ENCODE measurements around the gene KRTAP4-9. TPM values are rescaled to one million over a fixed set of nuclear protein-coding genes. Genes with fewer than 3 reads are reported as not detected.
"Not testable (repeated sequence)": the region's sequence is repeated elsewhere in the genome, so short reads cannot be mapped to it uniquely, and the experiment has no call there.

The KRTAP4-9 gene
- polyA plus RNA-seq, 1 donor from 2014 or later, result not detected

DNA sequence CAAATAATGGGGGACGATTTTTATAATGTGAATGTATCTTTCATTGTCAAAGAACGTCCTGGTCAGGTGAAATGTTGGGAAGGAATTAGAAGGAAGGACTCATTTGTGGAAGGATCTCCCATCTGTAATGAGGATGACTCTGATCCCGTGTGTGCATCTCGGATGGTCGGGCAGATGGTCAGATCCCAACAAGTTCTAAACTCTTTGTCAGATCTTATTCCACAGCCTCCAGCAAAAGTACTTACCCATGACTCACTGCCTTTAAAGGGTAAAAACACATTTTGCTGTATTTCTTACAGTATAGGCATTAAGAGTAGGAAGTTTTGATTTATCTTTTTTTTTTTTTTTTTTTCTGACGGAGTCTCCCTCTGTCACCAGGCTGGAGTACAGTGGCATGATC, 6.7 kb upstream of the KRTAP4-9 start:
- no peaks in the 10 kb centered on the region for H3K79me2 ChIP-seq (replicated peaks; ENCODE audit: insufficient read depth, low read length)
- no peaks in the 10 kb centered on the region for H3K36me3 ChIP-seq (ENCODE audit: insufficient read depth, low read length)
- H3K27me3 ChIP-seq (ENCODE audit: insufficient read depth, low read depth, low read length), result no peaks in the 10 kb centered on the region
- H3F3A ChIP-seq (ENCODE audit: insufficient read depth, low read length, poor library complexity, severe bottlenecking), result no peaks in the 10 kb centered on the region
- no peak overlapping the region for H3K4me3 ChIP-seq (ENCODE audit: low read length)
- TF ChIP-seq MXI1 (conservative IDR thresholded peaks at IDR 0.05; ENCODE audit: poor library complexity, severe bottlenecking) (no peak), EP300 (conservative IDR thresholded peaks at IDR 0.05; ENCODE audit: poor library complexity, severe bottlenecking) (no peak), POLR2AphosphoS5 (IDR thresholded peaks at IDR 0.05) (no peak), RAD21 (conservative IDR thresholded peaks at IDR 0.05) (no peak), TAF1 (IDR thresholded peaks at IDR 0.05; ENCODE audit: low read depth) (no peak), EZH2 (IDR thresholded peaks at IDR 0.05; ENCODE audit: borderline replicate concordance, insufficient read depth, low read length, poor library complexity, severe bottlenecking) (no peak), SMC3 (conservative IDR thresholded peaks at IDR 0.05; ENCODE audit: poor library complexity) (no peak)
- TF ChIP-seq, protein P1, sequence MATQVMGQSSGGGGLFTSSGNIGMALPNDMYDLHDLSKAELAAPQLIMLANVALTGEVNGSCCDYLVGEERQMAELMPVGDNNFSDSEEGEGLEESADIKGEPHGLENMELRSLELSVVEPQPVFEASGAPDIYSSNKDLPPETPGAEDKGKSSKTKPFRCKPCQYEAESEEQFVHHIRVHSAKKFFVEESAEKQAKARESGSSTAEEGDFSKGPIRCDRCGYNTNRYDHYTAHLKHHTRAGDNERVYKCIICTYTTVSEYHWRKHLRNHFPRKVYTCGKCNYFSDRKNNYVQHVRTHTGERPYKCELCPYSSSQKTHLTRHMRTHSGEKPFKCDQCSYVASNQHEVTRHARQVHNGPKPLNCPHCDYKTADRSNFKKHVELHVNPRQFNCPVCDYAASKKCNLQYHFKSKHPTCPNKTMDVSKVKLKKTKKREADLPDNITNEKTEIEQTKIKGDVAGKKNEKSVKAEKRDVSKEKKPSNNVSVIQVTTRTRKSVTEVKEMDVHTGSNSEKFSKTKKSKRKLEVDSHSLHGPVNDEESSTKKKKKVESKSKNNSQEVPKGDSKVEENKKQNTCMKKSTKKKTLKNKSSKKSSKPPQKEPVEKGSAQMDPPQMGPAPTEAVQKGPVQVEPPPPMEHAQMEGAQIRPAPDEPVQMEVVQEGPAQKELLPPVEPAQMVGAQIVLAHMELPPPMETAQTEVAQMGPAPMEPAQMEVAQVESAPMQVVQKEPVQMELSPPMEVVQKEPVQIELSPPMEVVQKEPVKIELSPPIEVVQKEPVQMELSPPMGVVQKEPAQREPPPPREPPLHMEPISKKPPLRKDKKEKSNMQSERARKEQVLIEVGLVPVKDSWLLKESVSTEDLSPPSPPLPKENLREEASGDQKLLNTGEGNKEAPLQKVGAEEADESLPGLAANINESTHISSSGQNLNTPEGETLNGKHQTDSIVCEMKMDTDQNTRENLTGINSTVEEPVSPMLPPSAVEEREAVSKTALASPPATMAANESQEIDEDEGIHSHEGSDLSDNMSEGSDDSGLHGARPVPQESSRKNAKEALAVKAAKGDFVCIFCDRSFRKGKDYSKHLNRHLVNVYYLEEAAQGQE (IDR thresholded peaks at IDR 0.05; ENCODE audit: borderline replicate concordance), result no peak
- TF ChIP-seq, protein P2, sequence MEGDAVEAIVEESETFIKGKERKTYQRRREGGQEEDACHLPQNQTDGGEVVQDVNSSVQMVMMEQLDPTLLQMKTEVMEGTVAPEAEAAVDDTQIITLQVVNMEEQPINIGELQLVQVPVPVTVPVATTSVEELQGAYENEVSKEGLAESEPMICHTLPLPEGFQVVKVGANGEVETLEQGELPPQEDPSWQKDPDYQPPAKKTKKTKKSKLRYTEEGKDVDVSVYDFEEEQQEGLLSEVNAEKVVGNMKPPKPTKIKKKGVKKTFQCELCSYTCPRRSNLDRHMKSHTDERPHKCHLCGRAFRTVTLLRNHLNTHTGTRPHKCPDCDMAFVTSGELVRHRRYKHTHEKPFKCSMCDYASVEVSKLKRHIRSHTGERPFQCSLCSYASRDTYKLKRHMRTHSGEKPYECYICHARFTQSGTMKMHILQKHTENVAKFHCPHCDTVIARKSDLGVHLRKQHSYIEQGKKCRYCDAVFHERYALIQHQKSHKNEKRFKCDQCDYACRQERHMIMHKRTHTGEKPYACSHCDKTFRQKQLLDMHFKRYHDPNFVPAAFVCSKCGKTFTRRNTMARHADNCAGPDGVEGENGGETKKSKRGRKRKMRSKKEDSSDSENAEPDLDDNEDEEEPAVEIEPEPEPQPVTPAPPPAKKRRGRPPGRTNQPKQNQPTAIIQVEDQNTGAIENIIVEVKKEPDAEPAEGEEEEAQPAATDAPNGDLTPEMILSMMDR (IDR thresholded peaks at IDR 0.05; ENCODE audit: poor library complexity, severe bottlenecking), result no peak
- H2AFZ ChIP-seq (ENCODE audit: low read depth, low read length), result no peak overlapping the region
- no peaks in the 10 kb centered on the region for H3K9me2 ChIP-seq (ENCODE audit: insufficient read depth, low read length)
- no peaks in the 10 kb centered on the region for H3K9me3 ChIP-seq (ENCODE audit: low read length)
- no peak overlapping the region for H3K4me2 ChIP-seq (ENCODE audit: low read length)
- H4K20me1 ChIP-seq (ENCODE audit: insufficient read depth), result no peaks in the 10 kb centered on the region
- H3K27ac ChIP-seq (ENCODE audit: low read length), result no peak overlapping the region
- H3K9ac ChIP-seq (ENCODE audit: low read length), result no peak overlapping the region

DNA sequence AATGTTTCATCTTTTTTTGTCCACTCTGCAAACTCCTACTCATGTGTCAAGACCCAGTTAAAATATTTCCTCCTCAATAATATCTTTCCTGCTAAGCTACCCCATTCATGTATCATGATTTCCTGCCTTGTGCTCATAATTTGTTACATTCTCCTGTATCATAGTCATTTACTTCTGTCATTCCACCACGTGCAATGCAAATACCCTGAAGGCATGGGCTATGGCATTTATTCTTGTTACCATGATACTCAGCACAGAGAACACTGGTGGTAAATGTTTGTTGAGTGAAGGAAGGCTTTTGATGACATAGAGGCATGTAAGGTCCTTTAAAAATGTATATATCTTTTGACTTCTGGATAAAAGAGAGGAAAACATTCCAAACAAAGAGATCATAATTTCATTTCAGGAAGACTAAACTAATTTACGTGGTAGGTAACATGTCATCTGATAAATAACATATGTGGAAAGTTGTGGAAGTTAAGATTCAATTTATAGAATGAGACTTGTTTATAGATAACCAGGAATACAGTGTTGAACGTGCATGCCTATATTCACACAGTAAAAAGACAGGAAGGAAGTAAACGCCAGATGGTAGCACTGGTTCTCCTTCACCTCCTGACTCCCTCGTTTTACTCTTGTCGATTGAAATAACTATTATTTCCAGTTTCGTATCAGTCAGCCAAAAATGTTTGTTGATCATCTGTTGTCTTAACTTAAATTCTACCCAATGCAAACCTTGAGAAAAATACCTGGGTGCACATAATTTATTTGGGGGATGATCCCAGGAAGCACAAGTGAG, 5.3 kb upstream of the KRTAP4-9 start:
- not testable (repeated sequence) for H3K4me3 ChIP-seq (ENCODE audit: low read length); H4K20me1 ChIP-seq (ENCODE audit: insufficient read depth); H3K4me2 ChIP-seq (ENCODE audit: low read length); H3K79me2 ChIP-seq (replicated peaks; ENCODE audit: insufficient read depth, low read length); H3K27me3 ChIP-seq (ENCODE audit: insufficient read depth, low read depth, low read length); H3K36me3 ChIP-seq (ENCODE audit: insufficient read depth, low read length); H2AFZ ChIP-seq (ENCODE audit: low read depth, low read length); H3K9me3 ChIP-seq (ENCODE audit: low read length); H3F3A ChIP-seq (ENCODE audit: insufficient read depth, low read length, poor library complexity, severe bottlenecking); H3K27ac ChIP-seq (ENCODE audit: low read length); H3K9ac ChIP-seq (ENCODE audit: low read length); H3K9me2 ChIP-seq (ENCODE audit: insufficient read depth, low read length)

All from neural cell (in vitro differentiated cells).